Kidney epithelial cell (primary cell): ENCODE results near the gene TMEM44. TPM values are rescaled to one million over a fixed set of nuclear protein-coding genes. Genes with fewer than 3 reads are reported as not detected.
"Not testable (repeated sequence)": the region's sequence is repeated elsewhere in the genome, so short reads cannot be mapped to it uniquely, and the experiment has no call there.

Experiments used
- DNase-seq: peaks from one replicate; pipeline ENCODE4 v3.0.0-alpha.2; 2010; ENCODE audit warnings: low read depth
- H3K27me3 ChIP-seq: 2 replicates; pipeline ENCODE4 v1.6.0; 2011; ENCODE audit warnings: low read length; ENCODE audit not compliant: control insufficient read depth, insufficient read depth
- H3K36me3 ChIP-seq: 2 replicates; pipeline ENCODE4 v1.5.1; 2011; ENCODE audit warnings: low read length; ENCODE audit not compliant: control insufficient read depth, insufficient read depth
- H3K4me3 ChIP-seq: 2 replicates; pipeline ENCODE4 v1.5.1; 2011; ENCODE audit warnings: low read depth, mild to moderate bottlenecking, control low read depth, low read length
- total RNA-seq: library from RNA; depleted of rRNA; stranded (reverse); fragments of >200 nt; gene quantifications from 2 replicates; pipeline ENCODE4 v1.2.3, GENCODE V29; 2015
- TF ChIP-seq, protein P1 (sequence below): IDR thresholded peaks from 2 replicates; pipeline ENCODE4 v1.5.1; 2011; ENCODE audit warnings: mild to moderate bottlenecking, moderate library complexity, low read length, control low read depth, inconsistent platforms; ENCODE audit not compliant: insufficient read depth, poor library complexity, severe bottlenecking

Gene TMEM44
- total RNA-seq, 1 donor from 2014 or later, result 16.2 TPM

- no peak for DNase-seq
- Histone ChIP-seq H3K4me3 (no peak overlapping the region), H3K36me3 (no peaks in the 10 kb centered on the region), H3K27me3 (no peaks in the 10 kb centered on the region)
- TF ChIP-seq, protein P1, sequence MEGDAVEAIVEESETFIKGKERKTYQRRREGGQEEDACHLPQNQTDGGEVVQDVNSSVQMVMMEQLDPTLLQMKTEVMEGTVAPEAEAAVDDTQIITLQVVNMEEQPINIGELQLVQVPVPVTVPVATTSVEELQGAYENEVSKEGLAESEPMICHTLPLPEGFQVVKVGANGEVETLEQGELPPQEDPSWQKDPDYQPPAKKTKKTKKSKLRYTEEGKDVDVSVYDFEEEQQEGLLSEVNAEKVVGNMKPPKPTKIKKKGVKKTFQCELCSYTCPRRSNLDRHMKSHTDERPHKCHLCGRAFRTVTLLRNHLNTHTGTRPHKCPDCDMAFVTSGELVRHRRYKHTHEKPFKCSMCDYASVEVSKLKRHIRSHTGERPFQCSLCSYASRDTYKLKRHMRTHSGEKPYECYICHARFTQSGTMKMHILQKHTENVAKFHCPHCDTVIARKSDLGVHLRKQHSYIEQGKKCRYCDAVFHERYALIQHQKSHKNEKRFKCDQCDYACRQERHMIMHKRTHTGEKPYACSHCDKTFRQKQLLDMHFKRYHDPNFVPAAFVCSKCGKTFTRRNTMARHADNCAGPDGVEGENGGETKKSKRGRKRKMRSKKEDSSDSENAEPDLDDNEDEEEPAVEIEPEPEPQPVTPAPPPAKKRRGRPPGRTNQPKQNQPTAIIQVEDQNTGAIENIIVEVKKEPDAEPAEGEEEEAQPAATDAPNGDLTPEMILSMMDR, result no peak
Observed at GRCh38 chr3:194631696-194632095, 1.5 kb downstream of the TMEM44 start.

DNA sequence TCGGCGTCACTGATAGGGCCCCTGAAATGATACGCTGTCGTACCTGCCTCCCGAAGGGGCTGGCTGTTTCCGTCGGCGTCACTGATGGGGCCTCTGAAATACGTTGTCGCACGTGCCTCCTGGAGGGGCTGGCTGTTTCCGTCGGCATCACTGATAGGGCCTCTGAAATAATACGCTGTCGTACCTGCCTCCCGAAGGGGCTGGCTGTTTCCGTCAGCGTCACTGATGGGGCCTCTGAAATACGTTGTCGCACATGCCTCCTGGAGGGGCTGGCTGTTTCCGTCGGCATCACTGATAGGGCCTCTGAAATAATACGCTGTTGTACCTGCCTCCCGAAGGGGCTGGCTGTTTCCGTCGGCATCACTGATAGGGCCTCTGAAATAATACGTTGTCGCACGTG is 2.5 kb downstream of the TMEM44 start:
- H3K27me3 ChIP-seq, H3K36me3 ChIP-seq, DNase-seq, H3K4me3 ChIP-seq: not testable (repeated sequence)

- peaks cover 1% of the 10 kb centered on the region for H3K36me3 ChIP-seq
- no peaks in the 10 kb centered on the region for H3K27me3 ChIP-seq
Observed at GRCh38 chr3:194624956-194625355, 8.3 kb downstream of the TMEM44 start.

DNA sequence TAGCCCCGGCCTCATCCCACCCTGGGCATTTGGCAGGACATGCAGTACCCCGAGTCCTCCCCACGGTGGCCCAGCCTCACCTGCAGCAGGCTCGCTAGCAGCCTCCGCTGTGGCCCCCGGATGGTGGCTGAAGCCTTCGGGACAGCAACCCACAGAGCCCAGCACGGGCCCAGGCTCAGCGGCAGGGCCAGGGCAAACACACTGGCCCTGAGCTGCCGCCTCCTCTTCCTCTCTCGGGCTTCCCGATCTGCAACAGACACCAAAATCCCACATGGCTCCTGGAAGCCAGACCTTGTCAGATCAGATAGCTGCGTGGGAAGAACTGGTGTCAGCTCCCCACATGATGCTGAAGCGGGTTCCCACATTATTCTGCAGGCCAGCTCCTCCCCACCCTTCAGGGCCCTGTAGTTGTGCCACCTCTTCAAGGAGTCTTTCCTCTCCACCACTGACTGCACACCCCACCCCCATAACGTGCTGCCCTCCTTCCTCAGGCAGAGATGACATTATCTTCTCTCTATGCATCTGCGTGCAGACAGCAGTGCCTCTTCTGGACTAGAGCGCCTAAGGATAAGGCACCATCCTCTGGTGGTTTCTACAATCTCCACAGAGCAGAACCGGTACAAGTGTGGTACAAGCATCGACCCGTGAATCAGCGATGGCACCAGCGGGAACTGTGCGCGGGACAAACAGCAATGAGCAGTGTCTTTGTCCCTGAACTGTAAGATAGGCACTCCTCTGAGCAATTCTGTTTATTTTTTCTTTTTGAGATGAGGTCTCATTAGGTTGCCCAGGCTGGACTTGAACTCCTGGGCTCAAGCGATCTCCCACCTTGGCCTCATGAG is 9.5 kb downstream of the TMEM44 start:
- Histone ChIP-seq H3K36me3 (peaks cover 1% of the 10 kb centered on the region), H3K27me3 (no peaks in the 10 kb centered on the region), H3K4me3 (no peak overlapping the region)
- TF ChIP-seq, protein P1, result no peak
- DNase-seq, result no peak

More at GRCh38 chr3:194624956-194625355, 8.3 kb downstream of the TMEM44 start:
- H3K4me3 ChIP-seq, result no peak overlapping the region
- no peak for DNase-seq
- TF ChIP-seq, protein P1, result no peak

- no peak for DNase-seq
- no peak overlapping the region for H3K4me3 ChIP-seq
- H3K36me3 ChIP-seq, result peaks cover 1% of the 10 kb centered on the region
- TF ChIP-seq, protein P1, result no peak
- H3K27me3 ChIP-seq, result no peaks in the 10 kb centered on the region
Observed at GRCh38 chr3:194622621-194623340, 10.4 kb downstream of the TMEM44 start.

- H3K36me3 ChIP-seq, result peaks cover 1% of the 10 kb centered on the region
Observed at GRCh38 chr3:194621947-194622346, 11.3 kb downstream of the TMEM44 start.

More at GRCh38 chr3:194621947-194622346, 11.3 kb downstream of the TMEM44 start:
- TF ChIP-seq, protein P1, result no peak
- DNase-seq, result no peak
- Histone ChIP-seq H3K4me3 (no peak overlapping the region), H3K27me3 (no peaks in the 10 kb centered on the region)
